HepG2 (cell line): ENCODE measurements around the gene SOST. TPM values are rescaled to one million over a fixed set of nuclear protein-coding genes. Genes with fewer than 3 reads are reported as not detected.

ENCODE experiments used
- MZF1 ChIP-seq: sonication (generic); formaldehyde crosslinking; IDR thresholded peaks from 2 replicates; pipeline ENCODE4 v1.8.1; 2023; ENCODE audit warnings: mild to moderate bottlenecking, missing genetic modification reagents, borderline replicate concordance
- RFX1 ChIP-seq: fragments of 450-650 bp; IDR thresholded peaks from 2 replicates; pipeline ENCODE4 v1.6.1; 2017
- TBX3 ChIP-seq: fragments of 450-650 bp; IDR thresholded peaks from 2 replicates; pipeline ENCODE4 v1.6.1; 2017; ENCODE audit warnings: antibody characterized with exemption, mild to moderate bottlenecking, inconsistent platforms, borderline replicate concordance
- ZBTB8A ChIP-seq: sonication (generic); formaldehyde crosslinking; IDR thresholded peaks from 2 replicates; pipeline ENCODE4 v1.4.0; 2020; ENCODE audit warnings: mild to moderate bottlenecking, low read depth, missing genetic modification reagents, borderline replicate concordance
- ZNF180 ChIP-seq: sonication (generic); formaldehyde crosslinking; IDR thresholded peaks from 2 replicates; pipeline ENCODE4 v1.4.0; 2020; ENCODE audit warnings: low read depth, missing genetic modification reagents, borderline replicate concordance
- ZNF367 ChIP-seq: sonication (generic); formaldehyde crosslinking; IDR thresholded peaks from 2 replicates; pipeline ENCODE4 v1.4.0; 2020; ENCODE audit warnings: missing genetic modification reagents, borderline replicate concordance
- polyA plus RNA-seq, 8 experiments: library from polyadenylated mRNA; depleted of rRNA in 3 of 8; stranded (reverse) in 7 of 8; unstranded in 1 of 8; fragments of >200 nt; fragmentation: Illumina TruSeq in 4 of 8; extraction: Trizol in 4 of 8; gene quantifications; 2 replicates each; pipeline versions ENCODE4 v1.2.1 to v1.2.3, GENCODE V29; 2011 to 2016; ENCODE audit warnings: low read depth in 4 of 8, missing spikeins in 1 of 8, mixed read lengths in 1 of 8; ENCODE audit not compliant: insufficient read depth in 1 of 8
- total RNA-seq, 5 experiments: library from RNA; depleted of rRNA; stranded (reverse); fragments of >200 nt; fragmentation: Illumina TruSeq; extraction: Trizol; gene quantifications; 2 replicates each; pipeline ENCODE4 v1.2.3, GENCODE V29; 2016; ENCODE audit warnings: low read depth in 1 of 5
- TF ChIP-seq, protein P1 (sequence below): sonication (generic); formaldehyde crosslinking; IDR thresholded peaks from 2 replicates; pipeline ENCODE4 v1.4.0; 2020; ENCODE audit warnings: missing genetic modification reagents, borderline replicate concordance
- TF ChIP-seq, protein P2 (sequence below): sonication (generic); formaldehyde crosslinking; IDR thresholded peaks from 2 replicates; pipeline ENCODE4 v1.4.0; 2020; ENCODE audit warnings: mild to moderate bottlenecking, missing genetic modification reagents
- TF ChIP-seq, protein P3 (sequence below): sonication (generic); formaldehyde crosslinking; IDR thresholded peaks from 2 replicates; pipeline ENCODE4 v1.8.0; 2022; ENCODE audit warnings: mild to moderate bottlenecking, missing genetic modification reagents, moderate library complexity
- TF ChIP-seq, protein P4 (sequence below), 2 experiments: sonication (generic) in 1 of 2; formaldehyde crosslinking in 1 of 2; IDR thresholded peaks; 2 replicates each; pipeline versions ENCODE4 v1.5.1 to v1.6.1; 2011 to 2020; ENCODE audit warnings: borderline replicate concordance in 1 of 2, low read depth in 1 of 2, low read length in 1 of 2, mild to moderate bottlenecking in 1 of 2, missing genetic modification reagents in 1 of 2, moderate library complexity in 1 of 2
- TF ChIP-seq, protein P5 (sequence below): sonication (generic); formaldehyde crosslinking; IDR thresholded peaks from 2 replicates; pipeline ENCODE4 v1.4.0; 2020; ENCODE audit warnings: missing genetic modification reagents

The SOST gene
- total and polyA plus RNA-seq, 2 of the 13 experiments (the other 11 are each of a cell fraction or from before 2014, with no cell fraction given) = not detected

DNA sequence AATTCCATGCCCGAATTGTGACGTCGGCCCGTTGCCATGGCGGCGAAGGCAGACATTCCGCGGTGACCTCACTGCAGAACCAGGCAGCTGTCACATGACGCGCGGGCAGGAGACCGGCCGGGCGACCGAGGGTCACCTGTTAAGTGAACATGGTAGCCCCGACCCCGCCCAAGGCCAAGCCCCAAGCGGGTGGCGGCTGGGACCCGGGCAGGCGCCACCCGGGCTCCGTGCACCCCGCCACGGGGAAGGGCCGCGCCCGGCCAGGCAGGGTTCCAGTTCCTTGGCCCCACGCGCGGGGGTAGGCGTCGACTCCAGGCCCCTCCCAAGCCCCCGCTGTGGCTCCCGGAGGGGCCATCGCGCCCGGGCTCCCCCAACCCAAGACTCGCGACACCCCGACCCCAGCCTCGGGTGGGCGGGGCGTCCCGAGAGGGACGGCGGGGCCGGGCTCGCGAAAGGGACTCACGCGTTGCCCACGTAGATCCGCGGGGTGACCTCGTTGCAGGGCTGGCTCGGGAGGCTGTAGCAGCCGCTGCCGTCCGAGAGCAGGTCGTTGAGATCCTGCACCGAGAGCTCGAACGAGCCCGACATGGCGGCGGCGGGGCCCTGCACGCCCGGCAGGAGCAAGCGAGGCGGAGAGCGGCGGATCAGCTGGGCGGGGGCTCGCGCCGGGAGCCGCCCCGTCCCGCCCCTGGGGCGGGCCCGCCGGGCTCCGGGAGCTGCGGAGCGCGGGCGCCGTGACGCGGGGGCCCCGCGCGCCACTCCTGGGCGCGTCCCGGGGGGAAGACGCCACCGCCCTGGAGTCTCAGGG, 19.9 kb upstream of the SOST start, which contains the start of gene DUSP3 (continued):
- TF ChIP-seq, protein P1, sequence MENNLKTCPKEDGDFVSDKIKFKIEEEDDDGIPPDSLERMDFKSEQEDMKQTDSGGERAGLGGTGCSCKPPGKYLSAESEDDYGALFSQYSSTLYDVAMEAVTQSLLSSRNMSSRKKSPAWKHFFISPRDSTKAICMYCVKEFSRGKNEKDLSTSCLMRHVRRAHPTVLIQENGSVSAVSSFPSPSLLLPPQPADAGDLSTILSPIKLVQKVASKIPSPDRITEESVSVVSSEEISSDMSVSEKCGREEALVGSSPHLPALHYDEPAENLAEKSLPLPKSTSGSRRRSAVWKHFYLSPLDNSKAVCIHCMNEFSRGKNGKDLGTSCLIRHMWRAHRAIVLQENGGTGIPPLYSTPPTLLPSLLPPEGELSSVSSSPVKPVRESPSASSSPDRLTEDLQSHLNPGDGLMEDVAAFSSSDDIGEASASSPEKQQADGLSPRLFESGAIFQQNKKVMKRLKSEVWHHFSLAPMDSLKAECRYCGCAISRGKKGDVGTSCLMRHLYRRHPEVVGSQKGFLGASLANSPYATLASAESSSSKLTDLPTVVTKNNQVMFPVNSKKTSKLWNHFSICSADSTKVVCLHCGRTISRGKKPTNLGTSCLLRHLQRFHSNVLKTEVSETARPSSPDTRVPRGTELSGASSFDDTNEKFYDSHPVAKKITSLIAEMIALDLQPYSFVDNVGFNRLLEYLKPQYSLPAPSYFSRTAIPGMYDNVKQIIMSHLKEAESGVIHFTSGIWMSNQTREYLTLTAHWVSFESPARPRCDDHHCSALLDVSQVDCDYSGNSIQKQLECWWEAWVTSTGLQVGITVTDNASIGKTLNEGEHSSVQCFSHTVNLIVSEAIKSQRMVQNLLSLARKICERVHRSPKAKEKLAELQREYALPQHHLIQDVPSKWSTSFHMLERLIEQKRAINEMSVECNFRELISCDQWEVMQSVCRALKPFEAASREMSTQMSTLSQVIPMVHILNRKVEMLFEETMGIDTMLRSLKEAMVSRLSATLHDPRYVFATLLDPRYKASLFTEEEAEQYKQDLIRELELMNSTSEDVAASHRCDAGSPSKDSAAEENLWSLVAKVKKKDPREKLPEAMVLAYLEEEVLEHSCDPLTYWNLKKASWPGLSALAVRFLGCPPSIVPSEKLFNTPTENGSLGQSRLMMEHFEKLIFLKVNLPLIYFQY (CRISPR knock-in tag) = peak; percentile 12; the same call in 1 of the 2 replicates
- TF ChIP-seq, protein P2, sequence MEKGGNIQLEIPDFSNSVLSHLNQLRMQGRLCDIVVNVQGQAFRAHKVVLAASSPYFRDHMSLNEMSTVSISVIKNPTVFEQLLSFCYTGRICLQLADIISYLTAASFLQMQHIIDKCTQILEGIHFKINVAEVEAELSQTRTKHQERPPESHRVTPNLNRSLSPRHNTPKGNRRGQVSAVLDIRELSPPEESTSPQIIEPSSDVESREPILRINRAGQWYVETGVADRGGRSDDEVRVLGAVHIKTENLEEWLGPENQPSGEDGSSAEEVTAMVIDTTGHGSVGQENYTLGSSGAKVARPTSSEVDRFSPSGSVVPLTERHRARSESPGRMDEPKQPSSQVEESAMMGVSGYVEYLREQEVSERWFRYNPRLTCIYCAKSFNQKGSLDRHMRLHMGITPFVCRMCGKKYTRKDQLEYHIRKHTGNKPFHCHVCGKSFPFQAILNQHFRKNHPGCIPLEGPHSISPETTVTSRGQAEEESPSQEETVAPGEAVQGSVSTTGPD (CRISPR knock-in tag) = no peak
- TF ChIP-seq TBX3 (peak; percentile 44; the same call in 1 of the 2 replicates), RFX1 (peak; percentile 95), MZF1 (CRISPR knock-in tag) (no peak), ZNF180 (CRISPR knock-in tag) (0 out of 2 replicates have a peak, but pooled peaks have one; percentile 26), ZBTB8A (0 out of 2 replicates have a peak, but pooled peaks have one; percentile 45), ZNF367 (peak; percentile 68; the same call in 1 of the 2 replicates)
- TF ChIP-seq, protein P3, sequence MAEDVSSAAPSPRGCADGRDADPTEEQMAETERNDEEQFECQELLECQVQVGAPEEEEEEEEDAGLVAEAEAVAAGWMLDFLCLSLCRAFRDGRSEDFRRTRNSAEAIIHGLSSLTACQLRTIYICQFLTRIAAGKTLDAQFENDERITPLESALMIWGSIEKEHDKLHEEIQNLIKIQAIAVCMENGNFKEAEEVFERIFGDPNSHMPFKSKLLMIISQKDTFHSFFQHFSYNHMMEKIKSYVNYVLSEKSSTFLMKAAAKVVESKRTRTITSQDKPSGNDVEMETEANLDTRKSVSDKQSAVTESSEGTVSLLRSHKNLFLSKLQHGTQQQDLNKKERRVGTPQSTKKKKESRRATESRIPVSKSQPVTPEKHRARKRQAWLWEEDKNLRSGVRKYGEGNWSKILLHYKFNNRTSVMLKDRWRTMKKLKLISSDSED (CRISPR knock-in tag) = 0 out of 2 replicates have a peak, but pooled peaks have one; percentile 67
- TF ChIP-seq, protein P4, sequence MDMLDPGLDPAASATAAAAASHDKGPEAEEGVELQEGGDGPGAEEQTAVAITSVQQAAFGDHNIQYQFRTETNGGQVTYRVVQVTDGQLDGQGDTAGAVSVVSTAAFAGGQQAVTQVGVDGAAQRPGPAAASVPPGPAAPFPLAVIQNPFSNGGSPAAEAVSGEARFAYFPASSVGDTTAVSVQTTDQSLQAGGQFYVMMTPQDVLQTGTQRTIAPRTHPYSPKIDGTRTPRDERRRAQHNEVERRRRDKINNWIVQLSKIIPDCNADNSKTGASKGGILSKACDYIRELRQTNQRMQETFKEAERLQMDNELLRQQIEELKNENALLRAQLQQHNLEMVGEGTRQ (IDR thresholded peaks at IDR 0.05; ENCODE audit: low read depth, low read length) = peak; percentile 90
- TF ChIP-seq, protein P4 (CRISPR knock-in tag; IDR thresholded peaks at IDR 0.05; ENCODE audit: borderline replicate concordance) = peak; percentile 92; the same call in 1 of the 2 replicates
- TF ChIP-seq, protein P5, sequence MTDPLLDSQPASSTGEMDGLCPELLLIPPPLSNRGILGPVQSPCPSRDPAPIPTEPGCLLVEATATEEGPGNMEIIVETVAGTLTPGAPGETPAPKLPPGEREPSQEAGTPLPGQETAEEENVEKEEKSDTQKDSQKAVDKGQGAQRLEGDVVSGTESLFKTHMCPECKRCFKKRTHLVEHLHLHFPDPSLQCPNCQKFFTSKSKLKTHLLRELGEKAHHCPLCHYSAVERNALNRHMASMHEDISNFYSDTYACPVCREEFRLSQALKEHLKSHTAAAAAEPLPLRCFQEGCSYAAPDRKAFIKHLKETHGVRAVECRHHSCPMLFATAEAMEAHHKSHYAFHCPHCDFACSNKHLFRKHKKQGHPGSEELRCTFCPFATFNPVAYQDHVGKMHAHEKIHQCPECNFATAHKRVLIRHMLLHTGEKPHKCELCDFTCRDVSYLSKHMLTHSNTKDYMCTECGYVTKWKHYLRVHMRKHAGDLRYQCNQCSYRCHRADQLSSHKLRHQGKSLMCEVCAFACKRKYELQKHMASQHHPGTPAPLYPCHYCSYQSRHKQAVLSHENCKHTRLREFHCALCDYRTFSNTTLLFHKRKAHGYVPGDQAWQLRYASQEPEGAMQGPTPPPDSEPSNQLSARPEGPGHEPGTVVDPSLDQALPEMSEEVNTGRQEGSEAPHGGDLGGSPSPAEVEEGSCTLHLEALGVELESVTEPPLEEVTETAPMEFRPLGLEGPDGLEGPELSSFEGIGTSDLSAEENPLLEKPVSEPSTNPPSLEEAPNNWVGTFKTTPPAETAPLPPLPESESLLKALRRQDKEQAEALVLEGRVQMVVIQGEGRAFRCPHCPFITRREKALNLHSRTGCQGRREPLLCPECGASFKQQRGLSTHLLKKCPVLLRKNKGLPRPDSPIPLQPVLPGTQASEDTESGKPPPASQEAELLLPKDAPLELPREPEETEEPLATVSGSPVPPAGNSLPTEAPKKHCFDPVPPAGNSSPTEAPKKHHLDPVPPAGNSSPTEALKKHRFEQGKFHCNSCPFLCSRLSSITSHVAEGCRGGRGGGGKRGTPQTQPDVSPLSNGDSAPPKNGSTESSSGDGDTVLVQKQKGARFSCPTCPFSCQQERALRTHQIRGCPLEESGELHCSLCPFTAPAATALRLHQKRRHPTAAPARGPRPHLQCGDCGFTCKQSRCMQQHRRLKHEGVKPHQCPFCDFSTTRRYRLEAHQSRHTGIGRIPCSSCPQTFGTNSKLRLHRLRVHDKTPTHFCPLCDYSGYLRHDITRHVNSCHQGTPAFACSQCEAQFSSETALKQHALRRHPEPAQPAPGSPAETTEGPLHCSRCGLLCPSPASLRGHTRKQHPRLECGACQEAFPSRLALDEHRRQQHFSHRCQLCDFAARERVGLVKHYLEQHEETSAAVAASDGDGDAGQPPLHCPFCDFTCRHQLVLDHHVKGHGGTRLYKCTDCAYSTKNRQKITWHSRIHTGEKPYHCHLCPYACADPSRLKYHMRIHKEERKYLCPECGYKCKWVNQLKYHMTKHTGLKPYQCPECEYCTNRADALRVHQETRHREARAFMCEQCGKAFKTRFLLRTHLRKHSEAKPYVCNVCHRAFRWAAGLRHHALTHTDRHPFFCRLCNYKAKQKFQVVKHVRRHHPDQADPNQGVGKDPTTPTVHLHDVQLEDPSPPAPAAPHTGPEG (CRISPR knock-in tag) = 0 out of 2 replicates have a peak, but pooled peaks have one; percentile 54
